Measurements from ENCODE around the gene SLC29A3. TPM values are rescaled to one million over a fixed set of nuclear protein-coding genes. Genes with fewer than 3 reads are reported as not detected.

Gene SLC29A3
- total and polyA plus RNA-seq, 2 experiments from 2014 or later, result 10.3 to 12.3 TPM

GRCh38 chr10:71366690-71367089, 47.6 kb downstream of the SLC29A3 start:
- H3K9me3 Mint-ChIP-seq, result no peaks in the 10 kb centered on the region; the same call in 2 of the 3 replicates
- H3K4me1 ChIP-seq (ENCODE audit: insufficient read depth), result no peaks in the 10 kb centered on the region

More at GRCh38 chr10:71366690-71367089, 47.6 kb downstream of the SLC29A3 start:
- no peaks in the 10 kb centered on the region for H3K9me2 ChIP-seq (ENCODE audit: insufficient read depth)
- no peaks in the 10 kb centered on the region for H3K27me3 ChIP-seq (ENCODE audit: insufficient read depth)
- H3F3A ChIP-seq (replicated peaks; ENCODE audit: low read depth), result no peaks in the 10 kb centered on the region
- no peak overlapping the region for H2AFZ ChIP-seq
- peaks cover 4% of the 10 kb centered on the region for H3K27me3 Mint-ChIP-seq (ENCODE audit: insufficient read depth, low read depth, poor library complexity)
- DNase-seq (ENCODE audit: low spot score), result no peak
- peaks cover 10% of the 10 kb centered on the region for H3K4me1 Mint-ChIP-seq
- H3K27ac ChIP-seq (ENCODE audit: low read depth), result no peak overlapping the region
- no peaks in the 10 kb centered on the region for H3K79me2 ChIP-seq (replicated peaks; ENCODE audit: insufficient read depth)
- no peak for TF ChIP-seq CTCF (conservative IDR thresholded peaks at IDR 0.05; ENCODE audit: low read depth in 2 of 2)
- no peak for TF ChIP-seq EZH2phosphoT487 (IDR thresholded peaks at IDR 0.05; ENCODE audit: unreplicated experiment)
- TF ChIP-seq STAT1 (IDR thresholded peaks at IDR 0.05; ENCODE audit: unreplicated experiment), result no peak
- TF ChIP-seq ZNF331 (CRISPR knock-in tag; IDR thresholded peaks at IDR 0.05; ENCODE audit: low read depth), result no peak
- TF ChIP-seq NANOG (IDR thresholded peaks at IDR 0.05; ENCODE audit: borderline replicate concordance), result no peak
- no peak for TF ChIP-seq ETS1 (IDR thresholded peaks at IDR 0.05)
- no peak for TF ChIP-seq JUNB (IDR thresholded peaks at IDR 0.05; ENCODE audit: unreplicated experiment)
- TF ChIP-seq ZNF462 (CRISPR knock-in tag; IDR thresholded peaks at IDR 0.05), result no peak
- no peak for TF ChIP-seq REST (IDR thresholded peaks at IDR 0.05; ENCODE audit: unreplicated experiment)
- no peak for TF ChIP-seq CREB1 (CRISPR knock-in tag; IDR thresholded peaks at IDR 0.05; ENCODE audit: low read depth)
- TF ChIP-seq ZNF114 (CRISPR knock-in tag; IDR thresholded peaks at IDR 0.05), result no peak
- no peak for TF ChIP-seq POLR2AphosphoS5 (IDR thresholded peaks at IDR 0.05; ENCODE audit: low read depth)
- TF ChIP-seq EZH2 (IDR thresholded peaks at IDR 0.05; ENCODE audit: low read depth, unreplicated experiment), result no peak
- H3K4me3 ChIP-seq, result no peak overlapping the region
- no peaks in the 10 kb centered on the region for H4K20me1 ChIP-seq (replicated peaks; ENCODE audit: insufficient read depth)
- H3K4me2 ChIP-seq, result no peak overlapping the region
- no peak overlapping the region for H3K4me3 Mint-ChIP-seq
- no peak for ATAC-seq
- H3K27ac Mint-ChIP-seq, result no peak overlapping the region
- peaks cover 3% of the 10 kb centered on the region; the same call in 1 of the 3 replicates for H3K36me3 Mint-ChIP-seq (ENCODE audit: low read depth)
- H3K36me3 ChIP-seq (ENCODE audit: insufficient read depth), result no peaks in the 10 kb centered on the region

Data from GM23338 (cell line).